HG02763 (cell line): ENCODE data around the gene MEGF6.

Experiments
- ATAC-seq: cut with Tn5 transposase; IDR thresholded peaks from one replicate; pipeline ENCODE4 v1.9.1; 2021; ENCODE audit warnings: mild to moderate bottlenecking, moderate library complexity; ENCODE audit not compliant: unreplicated experiment

MEGF6 gene

GRCh38 chr1:3506943-3507342, 104.4 kb downstream of the MEGF6 start:
- no peak for ATAC-seq

GRCh38 chr1:3506041-3506440, 105.3 kb downstream of the MEGF6 start:
- ATAC-seq, result no peak

- ATAC-seq, result no peak
Observed at GRCh38 chr1:3505161-3505560, 106.1 kb downstream of the MEGF6 start.

- no peak for ATAC-seq
Observed at GRCh38 chr1:3504822-3505153, 106.5 kb downstream of the MEGF6 start.

GRCh38 chr1:3504151-3504821, 107.0 kb downstream of the MEGF6 start:
- no peak for ATAC-seq

GRCh38 chr1:3503525-3503886, 107.8 kb downstream of the MEGF6 start:
- ATAC-seq, result no peak

- ATAC-seq, result no peak
Observed at GRCh38 chr1:3502641-3503524, 108.4 kb downstream of the MEGF6 start.

- ATAC-seq, result no peak
Observed at GRCh38 chr1:3501856-3502640, 109.3 kb downstream of the MEGF6 start.

- ATAC-seq, result no peak
Observed at GRCh38 chr1:3501437-3501836, 109.9 kb downstream of the MEGF6 start.

GRCh38 chr1:3500265-3500835, 111.0 kb downstream of the MEGF6 start:
- no peak for ATAC-seq

- ATAC-seq, result no peak
Observed at GRCh38 chr1:3499611-3500010, 111.7 kb downstream of the MEGF6 start.

- ATAC-seq, result no peak
Observed at GRCh38 chr1:3498986-3499385, 112.3 kb downstream of the MEGF6 start.

GRCh38 chr1:3498246-3498930, 112.9 kb downstream of the MEGF6 start:
- ATAC-seq, result no peak

GRCh38 chr1:3497521-3497920, 113.8 kb downstream of the MEGF6 start:
- no peak for ATAC-seq

GRCh38 chr1:3496916-3497315, 114.4 kb downstream of the MEGF6 start:
- ATAC-seq, result no peak

GRCh38 chr1:3495776-3496745, 115.2 kb downstream of the MEGF6 start:
- no peak for ATAC-seq

GRCh38 chr1:3494321-3495308, 116.7 kb downstream of the MEGF6 start:
- ATAC-seq, result no peak

- ATAC-seq, result no peak
Observed at GRCh38 chr1:3492545-3493246, 118.6 kb downstream of the MEGF6 start.
